Heart left ventricle (tissue), 16 donors: Measurements from ENCODE around the gene FBXW8. TPM values are rescaled to one million over a fixed set of nuclear protein-coding genes. Genes with fewer than 3 reads are reported as not detected.

ENCODE experiments used
- ATAC-seq, 4 donors: fragments of 200-7000 bp; cut with Tn5 transposase; one replicate each; pipeline ENCODE4 v1.9.1; 2020 to 2022; ENCODE audit warnings: moderate library complexity in 4 of 4, mild to moderate bottlenecking in 3 of 4, moderate number of reproducible peaks in 1 of 4
- DNase-seq, 5 donors: peaks; one replicate each; pipeline ENCODE4 v3.0.0-alpha.2; 2020
- H3K27ac ChIP-seq, 12 donors: fragments of 200-600 bp; sonication (generic) in 4 of 12; one replicate each; pipeline versions ENCODE4 v1.5.0 to v1.8.0; 2016 to 2022; ENCODE audit warnings: mild to moderate bottlenecking in 2 of 12
- H3K27me3 ChIP-seq, 9 donors: fragments of 200-600 bp; sonication (generic) in 2 of 9; one replicate each; pipeline versions ENCODE4 v1.5.1 to v1.8.0; 2016 to 2022; ENCODE audit warnings: mild to moderate bottlenecking in 3 of 9
- H3K36me3 ChIP-seq, 9 donors: fragments of 200-600 bp; sonication (generic) in 2 of 9; one replicate each; pipeline versions ENCODE4 v1.5.0 to v1.8.0; 2018 to 2022; ENCODE audit warnings: mild to moderate bottlenecking in 2 of 9
- H3K4me1 ChIP-seq, 12 donors: fragments of 200-600 bp; sonication (generic) in 4 of 12; one replicate each; pipeline versions ENCODE4 v1.5.0 to v1.8.0; 2016 to 2022; ENCODE audit warnings: mild to moderate bottlenecking in 3 of 12
- H3K4me3 ChIP-seq, 12 donors: fragments of 200-600 bp; sonication (generic) in 4 of 12; one replicate each; pipeline versions ENCODE4 v1.5.0 to v1.8.0; 2017 to 2022; ENCODE audit warnings: mild to moderate bottlenecking in 9 of 12, moderate library complexity in 4 of 12
- H3K9me3 ChIP-seq, 12 donors: fragments of 200-600 bp; sonication (generic) in 4 of 12; one replicate each; pipeline versions ENCODE4 v1.5.0 to v1.8.0; 2016 to 2022; ENCODE audit warnings: mild to moderate bottlenecking in 1 of 12
- POLR2A ChIP-seq, 2 donors: fragments of 450-650 bp; IDR thresholded peaks; one replicate each; pipeline ENCODE4 v1.6.1; 2017; ENCODE audit warnings: antibody characterized with exemption in 2 of 2, mild to moderate bottlenecking in 2 of 2, moderate library complexity in 2 of 2
- WGBS, 4 donors: extraction: QIAGEN DNeasy Blood & Tissue Kit in 2 of 4; methylation state at CpG; one replicate each; pipeline versions ENCODE4 v1.1.5 to v1.1.7; 2013 to 2018; 5-methylcytosine and 5-hydroxymethylcytosine counted together
- intact Hi-C, 10 donors: fragments of 100-400 bp; cut with DNase I; formaldehyde crosslinking; loops; one replicate each; pipeline versions ENCODE4 v1.11.1 to v1.14.2; 2022
- polyA plus RNA-seq, 2 donors: library from polyadenylated mRNA; stranded (reverse); fragments of 200-250 nt; gene quantifications; one replicate each; pipeline ENCODE4 v1.2.3, GENCODE V29; 2013
- total RNA-seq, 9 donors: library from RNA; depleted of rRNA in 2 of 9; stranded (reverse); fragments of >200 nt in 2 of 9; fragmentation: NEBNext Ultra II Directional in 3 of 9; extraction: Animal tissue kit (Norgen Biotek cat#: 25700) in 3 of 9; gene quantifications; one replicate each; pipeline versions ENCODE4 v1.1.0 to v1.2.4, GENCODE V29; 2016 to 2023
- TF ChIP-seq, protein P1 (sequence below), 12 donors: fragments of 200-600 bp; sonication (generic) in 4 of 12; IDR thresholded peaks; one replicate each; pipeline versions ENCODE4 v1.5.0 to v1.8.0; 2018 to 2022; ENCODE audit warnings: antibody characterized with exemption in 12 of 12, mild to moderate bottlenecking in 5 of 12
- donor health status: ischemic (EF 13 %, LVEDD 7.1; RV severe dilation, severe dysfunction).
- donor health status: healthy with polysubstance abuse.
- donor health status: DM: no; HTN: yes; CAD: no.
- donor health status: DM: no; HTN: no; CAD: no.
- donor health status: ischemic (EF 25% LVEDD 6.9; RV normal size, moderate dysfunction).
- donor health status: ischemic (EF 25% LVEDD 5.7; RV mildly dilated, moderate dysfunction).
- donor health status: healthy.
- donor health status: DM: yes; HTN: yes; CAD: no.
- donor health status: ischemic (EF 35%, LVEDD 5.7; RV mildly dilated, moderate dysfunction).
- donor health status: nonischemic (EF 11% LVEDD 7.7; RV severe dilation, severe dysfunction).
- donor health status: DM: yes; HTN: yes; CAD: no.
- donor health status: PGD.
- donor health status: ischemic (EF 29% LVEDD 5.4; RV normal size, mild dysfunction).
- donor health status: nonischemic (EF 23%, LVEDD 6.1; RV moderate dilation, normal function).

FBXW8 gene
- total and polyA plus RNA-seq, 11 donors: 2.4 to 9.7 (median 7.0) TPM

DNA sequence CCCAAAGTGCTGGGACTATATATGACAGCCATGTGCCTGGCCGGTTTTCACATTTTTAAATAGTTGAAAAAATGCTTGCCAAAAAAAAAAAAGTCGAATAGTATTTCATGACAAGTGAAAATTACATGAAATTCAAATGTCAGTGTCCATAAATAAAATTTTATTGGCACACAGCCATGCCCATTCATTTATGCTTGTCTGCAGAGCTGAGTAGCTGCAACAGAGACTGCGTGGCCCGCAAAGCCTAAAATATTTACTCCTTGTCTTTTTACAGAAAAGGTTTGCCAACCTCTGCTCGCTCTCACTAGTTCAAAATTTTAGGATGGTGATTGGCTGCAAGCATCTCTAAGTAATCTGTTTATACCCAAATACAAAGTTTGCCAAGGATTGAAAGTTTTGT, 139.3 kb downstream of the FBXW8 start:
- H3K27ac ChIP-seq: peak overlapping the region in 11 of 12 donors; percentile 77 to 99 (median 90)
- WGBS, 4 donors: 49 to 64% (median 49%) methylated on average over 5 of the region's 5 CpGs
- H3K9me3 ChIP-seq: no peaks in the 10 kb centered on the region
- TF ChIP-seq POLR2A (IDR thresholded peaks at IDR 0.05): no peak
- TF ChIP-seq, protein P1, sequence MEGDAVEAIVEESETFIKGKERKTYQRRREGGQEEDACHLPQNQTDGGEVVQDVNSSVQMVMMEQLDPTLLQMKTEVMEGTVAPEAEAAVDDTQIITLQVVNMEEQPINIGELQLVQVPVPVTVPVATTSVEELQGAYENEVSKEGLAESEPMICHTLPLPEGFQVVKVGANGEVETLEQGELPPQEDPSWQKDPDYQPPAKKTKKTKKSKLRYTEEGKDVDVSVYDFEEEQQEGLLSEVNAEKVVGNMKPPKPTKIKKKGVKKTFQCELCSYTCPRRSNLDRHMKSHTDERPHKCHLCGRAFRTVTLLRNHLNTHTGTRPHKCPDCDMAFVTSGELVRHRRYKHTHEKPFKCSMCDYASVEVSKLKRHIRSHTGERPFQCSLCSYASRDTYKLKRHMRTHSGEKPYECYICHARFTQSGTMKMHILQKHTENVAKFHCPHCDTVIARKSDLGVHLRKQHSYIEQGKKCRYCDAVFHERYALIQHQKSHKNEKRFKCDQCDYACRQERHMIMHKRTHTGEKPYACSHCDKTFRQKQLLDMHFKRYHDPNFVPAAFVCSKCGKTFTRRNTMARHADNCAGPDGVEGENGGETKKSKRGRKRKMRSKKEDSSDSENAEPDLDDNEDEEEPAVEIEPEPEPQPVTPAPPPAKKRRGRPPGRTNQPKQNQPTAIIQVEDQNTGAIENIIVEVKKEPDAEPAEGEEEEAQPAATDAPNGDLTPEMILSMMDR (IDR thresholded peaks at IDR 0.05): no peak
- H3K27me3 ChIP-seq: no peaks in the 10 kb centered on the region
- DNase-seq: no peak
- intact Hi-C loops: loop anchor here in 2 of 10 donors (5.0 kb wide), 1 partner anchor 47 kb away; the partner anchor contains the start of gene TESC (in 2 of the 2)
- H3K4me1 ChIP-seq: peaks cover 5 to 76% (median 58%) of the 10 kb centered on the region in 12 donors
- ATAC-seq: no peak
- peaks cover 0 to 6% (median 0%) of the 10 kb centered on the region in 9 donors for H3K36me3 ChIP-seq
- no peak overlapping the region for H3K4me3 ChIP-seq

DNA sequence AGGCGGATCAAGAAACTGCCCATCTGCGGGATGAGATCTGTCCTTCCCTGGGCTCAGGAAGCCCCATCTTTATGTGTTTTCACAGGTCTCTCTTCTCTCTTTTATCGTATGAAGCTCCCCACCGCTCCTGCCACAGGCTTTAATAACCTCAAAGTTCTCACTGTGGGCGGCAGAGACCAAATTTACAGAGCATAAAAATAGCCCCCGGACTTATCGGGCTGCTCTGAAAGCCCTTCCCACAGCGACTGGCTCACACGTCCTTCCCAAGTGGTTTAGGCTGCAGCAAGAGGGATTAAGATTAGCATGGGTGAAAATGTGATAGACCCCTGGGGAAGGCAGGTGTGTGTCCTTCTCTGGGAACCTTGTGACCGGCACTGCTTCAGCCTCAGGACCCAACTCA, 140.6 kb downstream of the FBXW8 start:
- DNase-seq: peak in 3 of 5 donors; percentile 48 to 72 (median 65)
- TF ChIP-seq, protein P1 (IDR thresholded peaks at IDR 0.05): no peak
- TF ChIP-seq POLR2A (IDR thresholded peaks at IDR 0.05): no peak
- Histone ChIP-seq H3K4me1 (peaks cover 5 to 63% (median 51%) of the 10 kb centered on the region in 12 donors), H3K4me3 (peak overlapping the region in 1 of 12 donors; percentile 10), H3K36me3 (peaks cover 0 to 9% (median 0%) of the 10 kb centered on the region in 9 donors), H3K9me3 (no peaks in the 10 kb centered on the region), H3K27me3 (no peaks in the 10 kb centered on the region), H3K27ac (peak overlapping the region; percentile 77 to 99 (median 90))
- ATAC-seq: peak; percentile 33 to 65 (median 58)
- intact Hi-C loops: loop anchor here in 2 of 10 donors (5.0 kb wide), 1 partner anchor 46 kb away; the partner anchor contains the start of gene TESC (in 2 of the 2)
- 42 to 43% (median 43%) methylated on average over 10 of the region's 10 CpGs for WGBS, 4 donors

DNA sequence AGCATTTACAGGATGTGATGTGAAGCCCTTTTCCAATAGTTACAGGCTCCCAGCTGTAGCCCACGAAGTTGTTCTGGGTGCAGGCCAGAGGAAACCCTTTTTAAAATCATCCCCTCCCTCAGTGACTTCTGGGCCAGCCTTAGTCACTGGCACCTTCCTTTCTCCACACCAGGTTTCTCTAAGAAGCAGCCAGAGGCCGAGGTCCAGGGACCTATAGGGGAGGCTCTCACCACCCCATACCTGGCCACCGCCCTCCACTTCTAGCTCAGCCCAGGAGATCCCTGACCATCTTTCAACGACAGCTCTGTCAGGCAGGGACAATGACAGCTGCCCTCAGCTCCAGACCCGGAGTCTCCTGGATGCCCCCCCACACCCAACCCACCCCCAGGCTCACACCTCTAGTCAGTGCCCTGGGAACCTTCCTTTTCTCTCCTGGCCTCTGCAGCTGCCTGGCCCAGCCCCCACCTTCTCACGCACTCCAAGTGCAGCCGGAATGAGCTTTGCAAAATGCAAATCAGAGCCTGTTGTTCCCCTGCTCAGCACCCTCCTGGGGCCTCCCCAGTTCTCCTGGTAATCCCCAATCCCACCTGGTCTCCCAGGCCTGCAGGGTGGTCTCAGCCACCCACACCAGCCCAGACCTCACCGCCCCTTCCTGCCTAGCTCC, 141.8 kb downstream of the FBXW8 start:
- Histone ChIP-seq H3K9me3 (no peaks in the 10 kb centered on the region), H3K27ac (peak overlapping the region in 11 of 12 donors; percentile 77 to 99 (median 90)), H3K36me3 (peaks cover 0 to 10% (median 0%) of the 10 kb centered on the region in 9 donors), H3K27me3 (no peaks in the 10 kb centered on the region), H3K4me1 (peaks cover 5 to 62% (median 51%) of the 10 kb centered on the region in 12 donors), H3K4me3 (peak overlapping the region in 1 of 12 donors; percentile 26)
- peak in 1 of 5 donors; percentile 46 for DNase-seq
- peak in 3 of 4 donors; percentile 3 to 14 (median 6) for ATAC-seq
- no peak for TF ChIP-seq POLR2A (IDR thresholded peaks at IDR 0.05)
- TF ChIP-seq, protein P1 (IDR thresholded peaks at IDR 0.05): no peak
- intact Hi-C loops: loop anchor here in 2 of 10 donors (5.0 kb wide), 1 partner anchor 45 kb away; the partner anchor contains the start of gene TESC (in 2 of the 2)
- WGBS, 4 donors: 31 to 50% (median 41%) methylated on average over 8 of the region's 8 CpGs

DNA sequence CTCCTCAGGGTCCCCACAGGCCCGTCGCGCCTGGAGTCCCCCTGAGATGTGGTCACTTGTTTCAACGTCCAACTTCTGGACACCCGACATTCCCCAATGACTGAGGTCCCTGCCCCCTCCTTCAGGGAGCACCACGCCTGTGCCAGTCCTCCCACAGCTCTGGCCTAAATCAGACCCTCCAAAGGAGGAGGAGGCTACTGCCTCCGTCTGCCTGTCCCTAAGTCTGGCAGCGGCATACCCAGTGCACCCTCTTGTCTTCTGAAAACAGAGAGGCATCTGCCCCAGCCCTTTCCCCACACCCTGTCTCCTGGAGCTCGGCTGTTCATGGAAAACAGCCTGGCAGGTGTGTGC, 142.3 kb downstream of the FBXW8 start:
- Histone ChIP-seq H3K9me3 (no peaks in the 10 kb centered on the region), H3K27me3 (no peaks in the 10 kb centered on the region), H3K27ac (peak overlapping the region in 10 of 12 donors; percentile 77 to 99 (median 90)), H3K4me1 (peaks cover 5 to 58% (median 48%) of the 10 kb centered on the region in 12 donors), H3K36me3 (peaks cover 0 to 10% (median 0%) of the 10 kb centered on the region in 9 donors), H3K4me3 (peak overlapping the region in 1 of 12 donors; percentile 26)
- no peak for TF ChIP-seq POLR2A (IDR thresholded peaks at IDR 0.05)
- TF ChIP-seq, protein P1 (IDR thresholded peaks at IDR 0.05): no peak
- intact Hi-C loops: loop anchor here in 2 of 10 donors (5.0 kb wide), 1 partner anchor 44 kb away; the partner anchor contains the start of gene TESC (in 2 of the 2)
- no peak for ATAC-seq
- 48 to 54% (median 52%) methylated on average over 9 of the region's 9 CpGs for WGBS, 4 donors
- DNase-seq: no peak
